Activated CD8-positive, alpha-beta memory T cell treated with anti-CD3 and anti-CD28 coated beads for 36 hours (primary cell): ENCODE data around the gene RGS1. TPM values are rescaled to one million over a fixed set of nuclear protein-coding genes. Genes with fewer than 3 reads are reported as not detected.

ENCODE experiments used
- CTCF ChIA-PET: fragments of 350-600 bp; sonication (Branson Sonifier 250); formaldehyde crosslinking; loops from one replicate; lab custom pipeline; 2021; ENCODE audit warnings: antibody characterized with exemption; lab: Charles Lee
- POLR2A ChIA-PET: fragments of 350-600 bp; sonication (Branson Sonifier 250); formaldehyde crosslinking; loops from one replicate; lab custom pipeline; 2021; ENCODE audit warnings: antibody characterized with exemption; lab: Charles Lee
- total RNA-seq, 2 experiments: library from RNA; stranded (reverse); gene quantifications; one replicate each; pipeline ENCODE4 v1.2.3, GENCODE V29; 2021

RGS1 gene
- total RNA-seq, 2 experiments from 2014 or later: 25.8 to 28.7 TPM

DNA sequence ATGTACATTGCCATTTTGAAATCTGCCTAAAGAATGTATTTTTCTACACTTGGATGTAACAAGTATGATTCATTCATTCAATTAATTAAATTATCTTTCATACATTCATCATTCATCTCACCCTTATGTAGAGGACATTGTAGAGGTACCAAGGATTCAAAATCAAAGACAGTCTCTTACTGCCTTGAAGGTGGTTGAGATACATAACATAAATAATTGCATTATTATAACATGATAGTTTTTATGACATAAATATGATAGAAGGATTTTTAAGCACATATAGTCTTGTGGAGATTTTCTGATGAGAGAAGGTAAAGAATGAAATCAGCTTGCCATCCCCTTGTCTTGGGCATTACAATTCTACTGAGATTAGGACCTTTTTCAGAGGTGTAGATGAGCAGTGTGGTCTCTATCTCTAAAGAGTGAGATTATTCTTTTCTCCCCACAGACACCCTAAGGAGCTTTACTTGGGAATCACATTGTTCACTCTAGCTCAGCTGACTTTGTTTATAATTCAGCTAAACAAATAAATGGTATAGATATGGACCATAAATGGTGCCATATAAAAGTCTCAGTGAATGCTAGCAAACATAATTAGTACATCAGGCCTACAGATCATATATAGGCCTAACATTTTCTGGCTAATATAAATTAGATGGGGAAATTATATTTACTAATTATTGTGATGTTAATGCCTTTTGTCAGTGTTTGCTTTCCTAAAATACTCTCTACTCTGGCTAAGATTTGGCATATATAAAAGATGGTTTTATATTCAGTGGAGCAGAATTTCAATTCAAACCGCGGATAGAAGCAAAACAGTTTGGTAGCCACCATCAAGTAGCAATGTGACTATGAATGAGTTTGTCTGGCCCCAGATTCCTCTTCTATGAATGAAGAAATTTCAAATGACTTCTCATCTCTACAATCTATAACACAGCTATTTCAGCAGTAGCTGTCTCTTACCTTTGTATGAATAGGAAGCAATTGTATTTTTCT is 1.9 kb downstream of the RGS1 start:
- CTCF ChIA-PET: no interaction called here
- POLR2A ChIA-PET: no interaction called here

DNA sequence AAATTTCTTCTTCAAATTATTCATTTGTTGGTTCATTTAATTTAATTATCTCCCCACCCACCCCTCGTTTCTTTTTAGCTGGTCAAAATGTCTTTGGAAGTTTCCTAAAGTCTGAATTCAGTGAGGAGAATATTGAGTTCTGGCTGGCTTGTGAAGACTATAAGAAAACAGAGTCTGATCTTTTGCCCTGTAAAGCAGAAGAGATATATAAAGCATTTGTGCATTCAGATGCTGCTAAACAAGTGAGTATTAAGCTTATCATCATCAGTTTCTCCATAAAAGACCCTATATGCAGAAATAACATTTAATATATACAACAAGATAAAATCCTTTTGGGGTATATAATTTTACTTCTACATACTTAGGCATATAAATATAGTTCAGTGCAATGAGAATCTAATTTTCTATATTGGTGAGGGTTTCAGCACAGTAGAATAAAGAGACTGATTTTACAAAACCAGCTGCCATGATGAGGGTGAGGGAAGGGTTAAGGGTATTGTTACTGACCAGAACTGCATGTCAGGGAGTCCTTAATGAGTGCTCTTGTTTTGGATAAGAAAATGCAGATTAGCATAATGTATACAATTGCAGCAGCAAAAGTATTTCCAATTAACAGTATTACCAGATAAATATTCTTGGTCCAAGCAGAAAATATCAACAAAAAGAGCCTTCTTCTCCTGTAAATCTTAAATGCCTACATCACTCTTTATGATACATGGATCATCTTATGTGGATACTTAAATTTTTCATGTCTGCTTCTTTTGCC is 2.8 kb downstream of the RGS1 start:
- ChIA-PET POLR2A (no interaction called here), CTCF (no interaction called here)

DNA sequence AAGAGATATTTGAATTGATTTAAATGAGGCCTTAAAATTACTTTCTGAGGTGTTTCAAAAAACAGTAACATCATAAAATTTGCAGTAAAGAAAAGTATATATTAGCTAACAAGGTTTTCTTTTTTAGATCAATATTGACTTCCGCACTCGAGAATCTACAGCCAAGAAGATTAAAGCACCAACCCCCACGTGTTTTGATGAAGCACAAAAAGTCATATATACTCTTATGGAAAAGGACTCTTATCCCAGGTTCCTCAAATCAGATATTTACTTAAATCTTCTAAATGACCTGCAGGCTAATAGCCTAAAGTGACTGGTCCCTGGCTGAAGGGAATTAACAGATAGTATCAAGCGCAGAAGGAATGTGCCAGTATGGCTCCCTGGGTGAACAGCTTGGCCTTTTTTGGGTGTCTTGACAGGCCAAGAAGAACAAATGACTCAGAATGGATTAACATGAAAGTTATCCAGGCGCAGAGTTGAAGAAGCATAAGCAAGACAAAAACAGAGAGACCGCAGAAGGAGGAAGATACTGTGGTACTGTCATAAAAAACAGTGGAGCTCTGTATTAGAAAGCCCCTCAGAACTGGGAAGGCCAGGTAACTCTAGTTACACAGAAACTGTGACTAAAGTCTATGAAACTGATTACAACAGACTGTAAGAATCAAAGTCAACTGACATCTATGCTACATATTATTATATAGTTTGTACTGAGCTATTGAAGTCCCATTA is 3.6 kb downstream of the RGS1 start:
- ChIA-PET POLR2A (interaction anchor here (1.1 kb wide), 1 partner anchor 28 kb away, joined by 4 read pairs; no protein-coding TSS in a partner anchor), CTCF (interaction anchor here (0.6 kb wide), 1 partner anchor 63 kb away, joined by 4 read pairs; no protein-coding TSS in a partner anchor)

DNA sequence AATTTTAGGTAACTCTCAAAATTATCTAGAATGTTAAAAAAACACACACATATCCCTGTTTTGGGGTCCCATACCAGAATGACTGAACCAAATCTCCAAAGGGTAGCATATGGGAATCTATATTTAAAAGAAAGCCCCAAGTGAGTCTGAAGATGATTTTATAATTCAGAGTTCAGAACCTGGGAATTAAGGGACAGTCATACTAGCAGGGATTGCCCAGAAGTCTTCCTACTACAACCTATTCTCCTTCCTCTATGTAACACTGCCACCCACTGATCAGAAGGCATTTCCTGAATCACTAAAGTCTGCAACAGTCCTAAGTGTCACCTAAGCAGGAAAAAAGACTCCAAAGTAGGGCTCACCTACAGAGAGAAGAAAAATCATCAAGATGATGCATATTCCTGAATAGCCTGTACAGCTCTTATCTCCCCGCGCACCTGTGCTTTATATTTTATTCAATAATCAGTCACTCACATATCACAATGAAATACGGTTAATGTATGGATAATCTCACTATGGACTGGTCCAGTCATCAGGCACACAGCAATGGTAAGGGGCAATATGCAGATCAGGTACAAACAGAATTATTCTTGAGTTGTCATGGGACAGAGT is 4.9 kb downstream of the RGS1 start:
- CTCF ChIA-PET: no interaction called here
- POLR2A ChIA-PET: no interaction called here

DNA sequence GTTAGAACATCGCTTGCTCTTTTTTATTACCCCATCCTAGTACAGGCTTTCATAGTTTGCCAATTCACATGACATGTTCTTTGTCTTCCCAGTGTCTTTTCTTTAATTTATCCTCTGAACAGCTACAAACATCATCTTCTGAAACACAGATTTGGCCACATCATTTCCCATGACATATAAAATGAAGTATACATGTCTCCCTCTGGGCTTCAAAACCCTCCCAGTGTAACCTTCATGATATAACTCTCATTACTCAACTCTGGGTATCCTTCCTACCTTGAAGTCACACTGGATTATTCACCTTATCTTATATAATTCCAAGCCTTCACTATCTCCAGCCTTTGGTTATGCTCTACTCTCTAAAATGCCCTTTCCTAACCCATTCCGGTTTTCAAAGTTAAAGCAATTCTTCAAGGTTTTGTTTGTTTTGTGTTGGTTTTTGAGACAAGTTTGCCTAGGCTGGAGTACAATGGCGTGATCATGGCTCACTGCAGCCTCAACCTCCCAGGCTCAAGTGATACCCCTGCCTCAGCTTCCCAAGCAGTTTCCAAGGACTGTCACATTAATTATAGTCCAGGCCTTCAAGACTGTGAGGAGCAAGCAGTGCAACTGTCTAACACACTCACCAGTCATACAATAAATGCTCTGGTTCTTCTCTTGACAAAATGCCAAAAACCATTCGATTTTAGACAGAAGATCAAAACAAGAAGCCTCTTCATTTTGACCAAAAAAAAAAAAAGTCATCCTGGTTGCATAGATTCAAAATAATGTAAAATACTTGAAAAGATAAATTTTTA is 5.8 kb downstream of the RGS1 start:
- CTCF ChIA-PET: interaction anchor here (1.2 kb wide), 1 partner anchor 103 kb away, joined by 3 read pairs; no protein-coding TSS in a partner anchor

DNA sequence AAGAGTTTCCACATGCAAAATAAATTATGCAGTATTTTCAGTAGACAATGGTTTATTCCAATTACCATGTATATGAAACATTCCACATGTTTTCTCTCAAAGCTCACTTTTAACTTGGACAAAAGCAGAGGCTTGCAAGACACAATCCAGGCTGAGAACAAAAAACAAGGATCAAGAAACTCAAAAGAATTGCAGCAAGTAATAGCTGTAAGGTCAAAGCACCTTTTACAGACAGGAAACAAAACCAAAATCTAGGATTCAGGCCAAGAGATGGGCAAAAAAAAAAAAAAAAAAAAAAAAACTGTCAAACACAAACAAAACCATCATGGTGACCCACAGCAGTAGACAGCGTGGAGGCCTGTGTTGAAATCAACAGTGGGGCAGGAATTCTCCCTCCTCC is 9.3 kb downstream of the RGS1 start:
- ChIA-PET POLR2A (no interaction called here), CTCF (no interaction called here)

More for the DNA sequence above, 5.8 kb downstream of the RGS1 start:
- POLR2A ChIA-PET: no interaction called here

DNA sequence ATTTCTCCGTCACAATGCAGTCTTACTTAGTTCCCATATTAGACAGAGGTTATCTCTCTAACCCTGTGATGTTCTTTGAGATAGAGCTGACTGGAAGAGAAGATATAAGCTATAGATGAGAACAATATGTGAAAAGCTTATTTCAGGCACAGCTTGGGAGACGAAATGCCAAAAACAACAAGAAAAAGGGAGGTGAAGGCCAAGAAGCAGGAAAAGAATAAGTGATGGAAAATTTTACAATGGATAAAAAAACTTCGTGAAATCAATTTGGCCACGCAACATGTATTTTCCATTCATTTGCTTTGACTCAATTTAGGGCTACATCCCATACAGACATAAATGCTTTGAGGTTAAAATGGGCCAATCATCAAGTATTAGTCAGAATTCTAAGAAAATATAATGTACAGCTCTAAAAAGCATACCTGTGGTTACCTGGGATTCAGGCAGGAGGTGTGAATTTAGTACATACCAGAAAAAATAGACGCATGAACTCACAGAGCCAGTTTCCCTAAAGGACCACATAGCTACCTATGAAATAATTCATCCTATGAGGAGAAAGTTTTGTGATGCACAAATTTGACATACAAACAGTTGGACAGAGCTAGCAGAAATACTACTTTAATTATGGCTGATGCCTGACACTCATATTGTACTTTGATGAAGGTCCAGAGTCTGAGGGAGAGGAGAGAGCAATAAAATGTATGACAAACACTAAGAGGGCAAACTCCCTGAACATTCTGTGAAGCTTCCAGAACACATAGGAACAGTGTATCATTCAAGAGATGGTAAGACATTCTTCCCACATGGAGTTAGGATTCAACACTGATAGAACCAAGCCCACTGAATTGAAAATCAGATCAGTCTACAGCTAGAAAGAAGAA is 12.1 kb downstream of the RGS1 start:
- CTCF ChIA-PET: interaction anchor here (1.0 kb wide), 1 partner anchor 11 kb away, joined by 3 read pairs; no protein-coding TSS in a partner anchor
- POLR2A ChIA-PET: no interaction called here

DNA sequence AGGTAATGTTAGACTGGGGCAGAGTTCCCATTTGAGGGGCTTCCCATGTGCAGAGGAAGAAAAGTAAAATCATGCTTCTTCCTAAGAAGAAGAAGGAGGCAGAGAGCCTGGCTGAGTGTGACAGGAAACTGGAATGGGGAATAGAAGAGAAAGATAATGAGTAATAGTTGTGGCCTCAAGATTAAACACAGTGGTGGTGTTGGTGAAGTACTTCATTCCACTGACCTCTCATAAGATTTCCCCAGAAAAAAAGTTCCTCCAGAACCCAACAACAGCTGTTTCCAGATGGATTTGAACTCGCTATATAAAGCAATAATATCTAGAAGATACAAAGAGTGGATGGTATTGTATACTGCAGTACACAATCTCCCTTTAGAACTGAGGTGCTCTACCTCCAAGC is 13.0 kb downstream of the RGS1 start:
- POLR2A ChIA-PET: no interaction called here
- CTCF ChIA-PET: no interaction called here

DNA sequence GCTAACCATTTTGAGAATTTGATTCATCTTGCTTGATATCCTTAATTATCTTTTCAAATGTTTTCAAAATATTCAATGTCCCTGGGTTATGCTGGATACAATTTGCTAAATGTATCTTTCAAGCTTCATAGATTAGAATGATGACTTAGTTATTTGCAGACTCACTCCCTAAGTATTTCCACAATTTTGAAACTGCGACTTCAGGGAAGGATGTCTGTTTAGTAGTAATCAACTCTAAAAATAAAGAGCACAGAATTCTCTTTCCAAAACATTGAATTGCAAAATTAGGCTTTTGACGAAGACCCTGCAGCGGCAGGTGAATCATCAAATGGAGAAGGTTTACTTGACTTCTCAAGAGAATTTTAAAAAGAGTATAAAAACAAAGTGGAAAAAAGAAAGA is 14.2 kb downstream of the RGS1 start:
- ChIA-PET CTCF (no interaction called here), POLR2A (no interaction called here)

DNA sequence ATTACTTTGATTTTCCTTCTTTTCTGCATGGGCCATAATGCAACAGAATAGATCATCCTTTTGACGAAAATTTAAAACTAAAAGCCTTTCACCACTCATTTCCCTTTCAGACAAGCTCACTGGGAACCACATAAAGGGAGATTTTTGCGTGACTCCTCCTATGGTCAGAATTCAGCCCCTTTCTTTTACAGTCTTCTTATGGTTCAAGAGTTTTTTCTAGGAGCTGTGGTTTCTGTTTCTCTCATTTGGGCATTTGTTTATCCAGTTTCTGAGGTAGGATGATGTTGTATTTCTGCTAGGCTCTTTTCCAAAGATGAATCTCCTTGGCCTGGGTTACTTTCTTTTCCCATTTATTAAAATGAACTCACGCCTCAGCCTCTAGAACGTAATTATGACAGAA is 16.9 kb downstream of the RGS1 start:
- CTCF ChIA-PET: no interaction called here
- POLR2A ChIA-PET: no interaction called here

DNA sequence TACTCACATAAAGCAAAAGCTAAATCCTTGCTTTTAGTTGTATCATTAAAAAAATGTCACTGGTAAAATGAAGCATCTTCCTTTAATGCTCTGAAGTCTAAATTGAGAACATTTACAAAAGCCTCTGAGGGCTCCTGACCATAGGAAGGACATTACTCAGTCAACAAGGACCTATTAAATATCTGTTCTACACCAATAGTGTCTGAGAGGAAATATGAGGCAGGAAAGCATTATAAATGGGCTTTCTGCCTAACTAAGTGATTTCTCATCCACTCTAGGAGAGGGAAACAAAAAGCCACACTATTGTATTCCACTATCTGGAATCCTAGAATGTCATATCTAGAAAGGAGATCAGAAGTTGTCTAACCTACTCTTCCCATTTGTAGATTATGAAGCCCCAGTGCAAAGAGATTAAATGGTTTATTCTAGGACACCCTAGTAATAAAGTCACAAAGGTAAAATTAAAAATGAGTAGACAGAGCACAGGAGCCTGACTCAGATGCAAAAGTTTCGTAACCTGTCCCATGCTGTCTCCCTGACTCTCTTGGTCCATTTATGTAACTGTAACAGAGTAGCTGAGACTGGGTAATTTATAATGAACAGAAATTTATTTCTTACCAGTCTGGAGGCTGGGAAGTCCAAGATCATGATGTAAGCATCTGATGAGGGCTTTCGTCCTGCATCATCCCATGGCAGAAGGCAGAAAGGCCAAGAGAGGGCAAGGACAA is 17.6 kb downstream of the RGS1 start:
- POLR2A ChIA-PET: no interaction called here
- CTCF ChIA-PET: no interaction called here

DNA sequence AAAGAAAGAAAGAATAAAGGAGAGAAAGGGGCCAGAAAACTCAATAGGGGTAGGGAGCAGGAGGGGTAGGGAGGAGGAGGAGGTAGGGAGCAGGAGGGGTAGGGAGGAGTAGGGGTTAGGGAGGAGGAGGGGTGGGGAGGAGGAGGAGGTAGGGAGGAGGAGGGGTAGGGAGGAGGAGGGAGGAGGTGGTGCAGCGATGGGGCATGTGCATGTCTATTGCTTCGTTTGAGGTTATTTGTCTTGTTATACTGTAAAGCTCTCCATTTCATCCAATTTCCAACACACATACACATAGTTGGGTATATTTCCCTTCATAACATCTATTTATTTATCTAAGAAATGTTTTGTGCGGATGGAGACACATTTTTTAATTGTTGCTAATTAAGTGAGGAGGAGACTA is 19.7 kb downstream of the RGS1 start:
- CTCF ChIA-PET: interaction anchor here (0.6 kb wide), 1 partner anchor 50 kb away, joined by 3 read pairs; no protein-coding TSS in a partner anchor

DNA sequence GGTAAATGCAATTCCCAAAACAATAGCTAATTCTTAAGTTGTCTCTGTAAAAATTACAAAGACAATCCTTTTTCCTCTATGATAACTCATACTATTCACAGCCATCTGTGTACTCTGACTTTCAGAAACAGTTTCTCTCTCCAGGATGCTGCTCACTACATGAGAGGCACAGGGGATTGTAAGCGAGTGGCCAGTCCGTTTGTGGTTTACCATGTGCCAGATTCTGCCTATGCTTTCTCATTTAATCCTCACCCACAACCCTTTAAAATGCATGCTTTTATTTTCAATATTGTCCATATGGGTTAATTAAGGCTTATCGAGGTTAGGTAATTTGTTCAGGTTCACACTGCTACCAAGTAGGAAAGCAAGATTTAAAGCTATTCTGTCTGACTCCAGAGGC is 23.0 kb downstream of the RGS1 start:
- CTCF ChIA-PET: interaction anchor here (1.4 kb wide), 1 partner anchor 11 kb away, joined by 3 read pairs; no protein-coding TSS in a partner anchor
- POLR2A ChIA-PET: no interaction called here

More for the DNA sequence above, 19.7 kb downstream of the RGS1 start:
- POLR2A ChIA-PET: no interaction called here

DNA sequence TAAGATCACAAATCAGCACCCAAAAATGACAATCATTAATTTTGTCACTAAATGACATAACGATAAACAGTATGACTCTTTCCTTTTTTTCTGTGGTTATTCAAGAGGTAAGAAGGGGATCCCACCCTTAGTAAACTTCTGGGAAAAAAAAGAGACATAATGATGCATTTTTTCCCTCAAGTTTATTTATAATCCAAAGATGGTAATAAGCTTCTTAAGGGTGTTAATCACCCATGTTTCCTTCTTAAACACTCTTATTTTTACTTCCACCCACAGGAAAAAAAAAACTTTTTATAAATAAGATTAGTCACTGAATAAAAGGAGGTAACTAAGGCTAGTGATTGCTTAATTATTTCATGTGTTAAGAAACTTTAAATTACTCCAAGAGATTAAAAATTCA is 24.7 kb downstream of the RGS1 start:
- POLR2A ChIA-PET: interaction anchor here (0.6 kb wide), 1 partner anchor 439 kb away, joined by 3 read pairs; no protein-coding TSS in a partner anchor
- CTCF ChIA-PET: interaction anchor here (1.4 kb wide), 1 partner anchor 84 kb away, joined by 3 read pairs; no protein-coding TSS in a partner anchor

DNA sequence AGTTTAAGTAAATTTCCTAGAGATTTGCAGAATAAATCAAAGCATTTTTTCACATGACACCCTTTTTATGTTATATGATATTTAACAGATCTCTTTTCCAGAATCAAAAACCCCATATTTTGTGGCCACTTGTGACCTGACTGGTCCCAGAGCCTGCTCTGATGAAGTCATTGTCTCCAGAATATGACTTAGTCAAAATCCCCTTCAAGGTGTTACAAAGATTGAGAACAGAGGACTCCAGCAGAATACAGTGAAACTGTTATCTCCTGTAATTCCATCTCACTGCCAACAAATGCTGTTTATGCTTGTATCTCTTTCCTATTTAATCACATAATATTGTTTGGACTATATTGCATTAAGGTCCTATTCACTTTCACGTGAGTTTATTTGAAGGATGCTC is 25.6 kb downstream of the RGS1 start:
- CTCF ChIA-PET: no interaction called here

DNA sequence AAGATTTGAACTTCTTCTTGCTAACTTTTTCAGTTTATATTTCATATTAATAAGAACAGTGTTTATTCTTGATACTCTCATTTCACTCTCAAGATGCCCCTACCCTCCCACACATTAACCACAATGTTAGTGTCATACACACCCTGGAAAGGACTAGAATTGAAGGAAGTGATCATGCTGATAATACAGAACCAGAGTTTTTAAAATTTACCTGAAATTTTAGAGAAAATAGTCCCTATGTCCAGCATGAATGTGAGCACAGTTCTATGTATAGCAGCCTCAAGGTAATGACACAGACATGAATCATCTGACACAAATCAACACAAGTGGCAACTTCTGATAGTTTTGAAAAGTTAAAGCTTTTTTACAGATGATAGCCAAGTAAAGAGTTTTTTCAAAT is 26.0 kb downstream of the RGS1 start:
- CTCF ChIA-PET: interaction anchor here (1.3 kb wide), 1 partner anchor 9 kb away, joined by 4 read pairs; no protein-coding TSS in a partner anchor

More for the DNA sequence above, 25.6 kb downstream of the RGS1 start:
- POLR2A ChIA-PET: no interaction called here

More for the DNA sequence above, 26.0 kb downstream of the RGS1 start:
- POLR2A ChIA-PET: no interaction called here
